H1 (cell line): ENCODE measurements around the gene UNC13C. TPM values are rescaled to one million over a fixed set of nuclear protein-coding genes. Genes with fewer than 3 reads are reported as not detected.

Experiments
- CBX8 ChIP-seq: fragments of 300-800, 300-1000 bp; sonication (generic); IDR thresholded peaks from 2 replicates; pipeline ENCODE4 v1.7.1; 2016; ENCODE audit warnings: low read depth, low read length, borderline replicate concordance
- CHD7 ChIP-seq: fragments of 300-600 bp; sonication (generic); IDR thresholded peaks from 2 replicates; pipeline ENCODE4 v1.7.1; 2012; ENCODE audit warnings: low read length, moderate library complexity, mild to moderate bottlenecking, inconsistent platforms; ENCODE audit not compliant: insufficient replicate concordance
- CREB1 ChIP-seq: IDR thresholded peaks from 2 replicates; pipeline ENCODE4 v1.6.1; 2012; ENCODE audit warnings: inconsistent platforms
- JUND ChIP-seq: IDR thresholded peaks from 2 replicates; pipeline ENCODE4 v1.6.1; 2011; ENCODE audit warnings: mild to moderate bottlenecking, improper control_type of control experiment, low read length
- MAX ChIP-seq: IDR thresholded peaks from 2 replicates; pipeline ENCODE4 v1.6.1; 2012; ENCODE audit warnings: inconsistent platforms
- SAP30 ChIP-seq: fragments of 300-600 bp; sonication (generic); IDR thresholded peaks from 2 replicates; pipeline ENCODE4 v1.7.1; 2012; ENCODE audit warnings: low read length, moderate library complexity, mild to moderate bottlenecking, inconsistent platforms; ENCODE audit not compliant: insufficient read depth, insufficient replicate concordance
- USF2 ChIP-seq: IDR thresholded peaks from 2 replicates; pipeline ENCODE4 v1.6.1; 2011; ENCODE audit warnings: low read length, improper control_type of control experiment
- polyA plus RNA-seq, 7 experiments: library from polyadenylated mRNA; depleted of rRNA in 3 of 7; stranded (reverse) in 5 of 7; unstranded in 2 of 7; fragments of >200 nt in 5 of 7; fragments of 200-250 nt in 2 of 7; gene quantifications; 1 replicate in 5 of 7; 2 replicates in 1 of 7; 4 replicates in 1 of 7; pipeline versions ENCODE4 v1.2.1 to v1.2.3, GENCODE V29; 2011 to 2013; ENCODE audit warnings: missing spikeins in 2 of 7, mixed read lengths in 2 of 7
- total RNA-seq: library from RNA; stranded (reverse); fragmentation: NEBNext Ultra II Directional; extraction: Animal tissue kit (Norgen Biotek cat#: 25700); gene quantifications from 2 replicates; pipeline ENCODE4 v1.2.1, GENCODE V29; 2021

UNC13C gene
- total and polyA plus RNA-seq, 2 of the 8 experiments (the other 6 are each of a cell fraction or from before 2014, with no cell fraction given) = 0.02 to 0.13 TPM

- TF ChIP-seq CHD7 (no peak), USF2 (no peak), CREB1 (no peak), SAP30 (no peak), CBX8 (no peak), JUND (no peak), MAX (no peak)
Measured at GRCh38 chr15:54608876-54609835, 630.9 kb downstream of the UNC13C start (continued).
